Measurements from ENCODE around the gene DEFB118. TPM values are rescaled to one million over a fixed set of nuclear protein-coding genes. Genes with fewer than 3 reads are reported as not detected.

Gene DEFB118
- total RNA-seq, 1 donor from 2014 or later: not detected

DNA sequence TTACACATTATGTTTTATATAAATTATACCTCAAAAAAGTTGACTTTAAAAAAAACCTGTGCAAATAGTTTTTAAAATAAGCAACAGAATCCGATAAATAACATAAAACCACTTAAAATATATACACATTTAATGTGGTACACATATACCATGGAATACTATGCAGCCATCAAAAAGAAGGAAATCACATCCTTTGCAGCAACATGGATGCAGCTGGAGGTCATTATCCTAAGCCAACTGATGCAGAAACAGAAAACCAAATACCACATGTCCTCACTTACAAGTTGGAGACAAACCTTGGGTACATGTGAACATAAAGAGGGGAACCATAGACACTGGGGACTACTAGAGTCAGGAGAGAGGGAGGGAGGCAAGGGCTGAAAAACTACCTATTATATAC, 41.6 kb downstream of the DEFB118 start:
- Histone ChIP-seq H3K27ac (no peak overlapping the region), H3K4me1 (no peaks in the 10 kb centered on the region), H3K27me3 (no peaks in the 10 kb centered on the region), H3K9me3 (no peaks in the 10 kb centered on the region), H3K36me3 (no peaks in the 10 kb centered on the region), H3K4me3 (no peak overlapping the region)
- no peak for DNase-seq (ENCODE audit: low spot score in 2 of 2)
- TF ChIP-seq CTCF (IDR thresholded peaks at IDR 0.05): no peak
- intact Hi-C loops (cut with DNase I): no loop called here

DNA sequence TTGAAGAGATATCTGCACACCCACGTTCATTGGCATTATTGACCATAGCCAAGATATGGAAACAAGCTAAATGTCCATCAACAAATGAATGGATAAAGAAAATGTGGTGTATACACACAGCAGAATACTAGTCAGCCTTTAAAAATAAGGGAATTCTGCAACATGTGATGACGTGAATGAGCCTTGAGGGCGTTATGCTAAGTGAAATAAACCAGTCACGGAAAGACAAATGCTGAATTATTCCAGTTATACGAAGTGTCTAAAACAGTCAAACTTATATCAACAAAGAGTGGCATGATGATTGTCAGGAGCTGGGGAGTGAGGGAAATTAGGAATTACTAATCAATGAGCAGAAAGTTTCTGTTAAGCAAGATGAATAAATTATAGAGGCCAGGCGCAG, 46.0 kb downstream of the DEFB118 start:
- no peaks in the 10 kb centered on the region for H3K36me3 ChIP-seq
- no peak for TF ChIP-seq CTCF (IDR thresholded peaks at IDR 0.05)
- H3K4me1 ChIP-seq: no peaks in the 10 kb centered on the region
- no peaks in the 10 kb centered on the region for H3K9me3 ChIP-seq
- DNase-seq (ENCODE audit: low spot score in 2 of 2): no peak
- H3K27me3 ChIP-seq: no peaks in the 10 kb centered on the region
- no peak overlapping the region for H3K27ac ChIP-seq
- intact Hi-C loops (cut with DNase I): no loop called here
- no peak overlapping the region for H3K4me3 ChIP-seq

GRCh38 chr20:31415653-31416052, 47.3 kb downstream of the DEFB118 start:
- no peak for DNase-seq (ENCODE audit: low spot score in 2 of 2)
- Histone ChIP-seq H3K27me3 (no peaks in the 10 kb centered on the region), H3K27ac (no peak overlapping the region), H3K36me3 (no peaks in the 10 kb centered on the region), H3K4me1 (no peaks in the 10 kb centered on the region), H3K4me3 (no peak overlapping the region), H3K9me3 (no peaks in the 10 kb centered on the region)
- intact Hi-C loops (cut with DNase I): no loop called here
- no peak for TF ChIP-seq CTCF (IDR thresholded peaks at IDR 0.05)

- H3K4me1 ChIP-seq: no peaks in the 10 kb centered on the region
- TF ChIP-seq CTCF (IDR thresholded peaks at IDR 0.05): no peak
- no peak overlapping the region for H3K4me3 ChIP-seq
- H3K27me3 ChIP-seq: no peaks in the 10 kb centered on the region
- no peak overlapping the region for H3K27ac ChIP-seq
- no peaks in the 10 kb centered on the region for H3K9me3 ChIP-seq
- DNase-seq (ENCODE audit: low spot score in 2 of 2): no peak
- intact Hi-C loops (cut with DNase I): no loop called here
- no peaks in the 10 kb centered on the region for H3K36me3 ChIP-seq
Measured at GRCh38 chr20:31418307-31418706, 49.9 kb downstream of the DEFB118 start.

Other genes starting within 250 kb of the DEFB118 start
- not detected for gene DEFB115, start 110.9 kb upstream of the DEFB118 start, total RNA-seq
- gene DEFB116, start 60.0 kb upstream of the DEFB118 start, total RNA-seq: not detected
- gene DEFB119, start 22.0 kb downstream of the DEFB118 start, total RNA-seq: not detected
- not detected for gene DEFB121, start 37.6 kb downstream of the DEFB118 start, total RNA-seq
- gene DEFB123, start 72.0 kb downstream of the DEFB118 start, total RNA-seq: not detected
- gene DEFB124, start 106.5 kb downstream of the DEFB118 start, total RNA-seq: not detected
- gene REM1, start 106.7 kb downstream of the DEFB118 start, total RNA-seq: 31.0 TPM
- gene HM13, start 145.8 kb downstream of the DEFB118 start, total RNA-seq: 84.9 TPM
- gene ID1, start 236.7 kb downstream of the DEFB118 start, total RNA-seq: 3,326 TPM